Measurements from ENCODE around the gene TNNT1. TPM values are rescaled to one million over a fixed set of nuclear protein-coding genes. Genes with fewer than 3 reads are reported as not detected.

TNNT1 gene
- total RNA-seq, 4 donors from 2014 or later = 13.6 to 46.7 (median 19.6) TPM

- TF ChIP-seq POLR2AphosphoS5 (IDR thresholded peaks at IDR 0.05) (no peak), CTCF (IDR thresholded peaks at IDR 0.05) (no peak), EP300 (IDR thresholded peaks at IDR 0.05) (no peak), POLR2A (IDR thresholded peaks at IDR 0.05) (no peak)
- Histone ChIP-seq H3K36me3 (no peaks in the 10 kb centered on the region), H3K27ac (no peak overlapping the region), H3K9me3 (no peaks in the 10 kb centered on the region), H3K27me3 (peaks cover 99% of the 10 kb centered on the region), H3K4me3 (peak overlapping the region; percentile 22), H3K4me1 (peaks cover 21% of the 10 kb centered on the region)
- 6% methylated on average over 41 of the region's 61 CpGs for WGBS
- DNase-seq (ENCODE audit: low spot score in 2 of 2) = peak in 1 of 2 donors; percentile 72
Measured at GRCh38 chr19:55178781-55179599, 30.0 kb upstream of the TNNT1 start.

DNA sequence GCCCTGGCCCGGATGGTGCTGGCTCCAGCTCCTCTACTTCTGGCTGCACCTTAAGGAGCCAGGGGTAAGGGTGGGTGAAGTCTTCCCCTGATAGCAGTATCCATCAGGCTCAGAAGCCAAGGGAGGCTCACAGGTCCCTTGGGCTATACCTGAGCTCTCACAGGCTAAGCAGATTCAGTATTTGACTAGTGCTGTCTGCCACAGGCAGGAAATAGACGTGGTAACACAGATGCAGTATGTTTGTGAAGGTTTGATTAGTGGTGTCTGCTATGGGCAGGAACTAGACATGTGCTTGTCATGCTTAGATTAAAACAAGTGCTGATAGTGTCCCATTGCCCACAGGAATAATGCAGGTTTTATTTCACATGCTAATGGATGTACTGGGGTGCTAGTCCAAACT is 27.1 kb upstream of the TNNT1 start:
- Histone ChIP-seq H3K27ac (no peak overlapping the region), H3K4me1 (peaks cover 34% of the 10 kb centered on the region), H3K36me3 (no peaks in the 10 kb centered on the region), H3K27me3 (peaks cover 99% of the 10 kb centered on the region), H3K4me3 (no peak overlapping the region), H3K9me3 (no peaks in the 10 kb centered on the region)
- no peak for DNase-seq (ENCODE audit: low spot score in 2 of 2)
- TF ChIP-seq POLR2AphosphoS5 (IDR thresholded peaks at IDR 0.05) (no peak), CTCF (IDR thresholded peaks at IDR 0.05) (no peak), EP300 (IDR thresholded peaks at IDR 0.05) (no peak), POLR2A (IDR thresholded peaks at IDR 0.05) (no peak)
- 20% methylated on average over 2 of the region's 2 CpGs for WGBS

DNA sequence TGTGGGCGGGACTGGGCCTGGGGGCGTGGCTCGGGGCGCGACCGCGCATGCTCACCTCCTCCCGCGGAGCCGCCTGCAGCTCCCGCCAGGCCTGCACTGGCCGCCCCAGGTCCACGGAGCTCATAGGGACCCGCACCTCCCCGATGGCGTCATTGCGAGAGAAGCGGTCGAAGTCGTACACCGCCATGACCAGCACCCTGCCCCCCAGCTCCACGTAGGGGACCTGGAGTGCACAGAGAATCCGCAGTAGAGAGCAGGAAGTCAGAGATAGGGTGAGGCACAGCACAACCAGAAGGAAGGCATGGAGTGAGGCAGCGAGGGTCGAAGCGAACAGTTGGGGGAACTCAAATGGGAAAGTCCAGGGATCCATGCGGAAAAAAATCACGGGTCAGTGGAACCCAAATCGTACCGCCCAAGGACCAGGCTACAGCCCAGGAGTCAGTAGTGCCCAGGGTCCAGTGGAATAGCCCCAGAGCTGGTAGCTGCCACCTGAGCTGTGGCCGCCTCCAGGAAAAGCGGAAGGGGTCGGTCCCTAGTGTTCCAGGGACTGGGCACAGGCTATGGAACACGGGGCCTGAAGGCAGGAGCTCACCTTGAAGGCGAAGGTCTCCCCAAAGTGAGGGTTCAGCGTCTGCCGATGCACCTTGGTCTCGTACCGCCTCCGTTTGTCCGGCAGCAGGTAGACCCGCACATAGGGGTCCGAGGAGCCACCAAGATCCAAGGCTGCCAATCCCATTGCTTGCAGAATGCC is 26.3 kb upstream of the TNNT1 start:
- DNase-seq (ENCODE audit: low spot score in 2 of 2) = no peak
- H3K36me3 ChIP-seq = no peaks in the 10 kb centered on the region
- peaks cover 33% of the 10 kb centered on the region for H3K4me1 ChIP-seq
- no peak overlapping the region for H3K27ac ChIP-seq
- H3K4me3 ChIP-seq = no peak overlapping the region
- TF ChIP-seq POLR2A (IDR thresholded peaks at IDR 0.05) (no peak), EP300 (IDR thresholded peaks at IDR 0.05) (no peak), POLR2AphosphoS5 (IDR thresholded peaks at IDR 0.05) (no peak), CTCF (IDR thresholded peaks at IDR 0.05) (no peak)
- no peaks in the 10 kb centered on the region for H3K9me3 ChIP-seq
- 40% methylated on average over 36 of the region's 43 CpGs for WGBS
- peaks cover 99% of the 10 kb centered on the region for H3K27me3 ChIP-seq

DNA sequence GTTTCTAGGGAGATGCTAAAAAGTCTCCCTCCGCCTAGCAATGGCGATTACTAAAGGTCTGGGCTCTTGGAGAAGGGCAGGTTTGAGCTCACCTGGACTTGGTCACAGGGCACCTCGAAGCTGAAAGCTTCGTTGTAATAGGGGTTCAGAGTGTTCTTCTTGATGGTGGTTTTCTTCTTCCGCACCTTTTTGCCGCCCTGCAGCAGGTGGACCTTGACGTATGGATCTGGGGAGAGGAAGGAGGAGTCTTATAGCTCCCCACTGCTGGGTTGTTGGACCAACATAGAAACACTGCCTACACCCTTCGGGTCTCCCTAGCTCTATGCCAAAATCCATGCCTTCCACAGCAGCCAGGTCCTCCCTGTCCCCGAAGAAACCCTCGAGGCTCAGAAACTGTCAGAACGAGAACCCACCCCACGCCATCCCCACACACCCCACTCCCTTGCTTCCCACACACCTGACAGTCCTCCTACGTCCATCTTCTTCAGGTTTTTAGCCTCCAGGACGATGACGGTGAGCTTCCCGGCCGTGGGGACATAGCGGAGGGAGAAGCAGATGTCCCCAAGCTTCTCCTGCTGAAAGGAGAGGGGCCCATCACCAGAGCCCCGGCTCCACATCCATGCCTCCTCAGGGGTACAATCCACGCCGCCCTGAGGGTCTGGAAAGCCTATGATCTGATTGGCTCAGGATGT is 25.6 kb upstream of the TNNT1 start:
- Histone ChIP-seq H3K27me3 (peaks cover 98% of the 10 kb centered on the region), H3K27ac (no peak overlapping the region), H3K4me1 (peaks cover 25% of the 10 kb centered on the region), H3K4me3 (no peak overlapping the region), H3K9me3 (no peaks in the 10 kb centered on the region), H3K36me3 (no peaks in the 10 kb centered on the region)
- DNase-seq (ENCODE audit: low spot score in 2 of 2) = no peak
- TF ChIP-seq CTCF (IDR thresholded peaks at IDR 0.05) = no peak
- TF ChIP-seq POLR2A (IDR thresholded peaks at IDR 0.05) = no peak
- WGBS = 38% methylated on average over 10 of the region's 21 CpGs

Data from suprapubic skin (tissue), 4 donors.